H1 (cell line): ENCODE results near the gene VIPR1. TPM values are rescaled to one million over a fixed set of nuclear protein-coding genes. Genes with fewer than 3 reads are reported as not detected.

Source experiments
- CTCF ChIA-PET: fragments of 300-600 bp; sonication (Branson Sonifier 250); formaldehyde crosslinking; loops from one replicate; lab custom pipeline; 2021; ENCODE audit not compliant: partially characterized antibody; lab: Charles Lee
- POLR2A ChIA-PET: fragments of 300-600 bp; sonication (Branson Sonifier 250); formaldehyde crosslinking; loops from one replicate; lab custom pipeline; 2021; ENCODE audit warnings: inconsistent platforms; ENCODE audit not compliant: partially characterized antibody; lab: Charles Lee
- DNase-seq, 2 experiments: peaks; one replicate each; pipeline versions ENCODE4 v3.0.0 to v3.0.0-alpha.2; 2010 to 2022; ENCODE audit warnings: low spot score in 2 of 2, low read depth in 1 of 2, mixed read lengths in 1 of 2
- FAIRE-seq: peaks from 2 replicates; lab custom pipeline; 2011; peaks lifted over from hg19 to GRCh38; lab: Jason Lieb, UNC
- H2AFZ ChIP-seq: 2 replicates; pipeline ENCODE4 v1.8.1; 2012; ENCODE audit warnings: low read length, inconsistent platforms
- H2AK5ac ChIP-seq: 2 replicates; pipeline ENCODE4 v1.6.1; 2013; ENCODE audit warnings: low read depth, low read length
- H2BK120ac ChIP-seq: replicated peaks from 2 replicates; pipeline ENCODE3; 2013; ENCODE audit warnings: low read depth, low read length, inconsistent platforms
- H2BK12ac ChIP-seq: 2 replicates; pipeline ENCODE4 v1.6.1; 2013; ENCODE audit warnings: low read depth, low read length
- H2BK15ac ChIP-seq: 2 replicates; pipeline ENCODE4 v1.6.1; 2013; ENCODE audit warnings: low read length
- H2BK20ac ChIP-seq: 2 replicates; pipeline ENCODE4 v1.6.1; 2013; ENCODE audit warnings: low read length
- H2BK5ac ChIP-seq: 2 replicates; pipeline ENCODE4 v1.6.1; 2013; ENCODE audit warnings: low read depth, low read length
- H3K14ac ChIP-seq: 2 replicates; pipeline ENCODE4 v1.6.1; 2013; ENCODE audit warnings: inconsistent platforms; ENCODE audit not compliant: insufficient read length
- H3K18ac ChIP-seq: 2 replicates; pipeline ENCODE4 v1.6.1; 2013; ENCODE audit warnings: low read length; ENCODE audit errors: extremely low read depth
- H3K23ac ChIP-seq: 2 replicates; pipeline ENCODE4 v1.6.1; 2013; ENCODE audit warnings: inconsistent platforms; ENCODE audit not compliant: insufficient read length
- H3K23me2 ChIP-seq: 2 replicates; pipeline ENCODE4 v1.6.1; 2013; ENCODE audit warnings: low read depth, low read length
- H3K27ac ChIP-seq: 2 replicates; pipeline ENCODE4 v1.6.1; 2011; ENCODE audit warnings: low read depth, low read length, inconsistent platforms
- H3K27me3 ChIP-seq, 4 experiments: replicated peaks in 1 of 4; 1 replicate in 1 of 4; 2 replicates in 3 of 4; pipeline versions ENCODE4 v1.6.1 to v1.8.1; 2011 to 2013; ENCODE audit warnings: low read length in 3 of 4, mild to moderate bottlenecking in 3 of 4, inconsistent platforms in 2 of 4, mixed read lengths in 2 of 4, moderate library complexity in 1 of 4; ENCODE audit not compliant: control insufficient read depth in 3 of 4, insufficient read depth in 3 of 4; ENCODE audit errors: extremely low read depth in 1 of 4
- H3K36me3 ChIP-seq, 4 experiments: 2 replicates each; pipeline versions ENCODE4 v1.6.1 to v1.8.1; 2011 to 2013; ENCODE audit warnings: mild to moderate bottlenecking in 4 of 4, low read length in 3 of 4, moderate library complexity in 2 of 4, control low read depth in 1 of 4, inconsistent platforms in 1 of 4; ENCODE audit not compliant: insufficient read depth in 4 of 4, control insufficient read depth in 2 of 4
- H3K4ac ChIP-seq: replicated peaks from 2 replicates; pipeline ENCODE3; 2013; ENCODE audit warnings: low read length, low read depth, mixed read lengths, inconsistent platforms; ENCODE audit not compliant: insufficient read length
- H3K4me1 ChIP-seq, 4 experiments: replicated peaks in 1 of 4; 1 replicate in 1 of 4; 2 replicates in 3 of 4; pipeline versions ENCODE4 v1.6.1 to v1.8.1; 2011 to 2013; ENCODE audit warnings: low read length in 3 of 4, inconsistent platforms in 2 of 4, mixed read lengths in 1 of 4; ENCODE audit not compliant: insufficient read depth in 4 of 4, control insufficient read depth in 3 of 4
- H3K4me2 ChIP-seq, 2 experiments: 2 replicates each; pipeline versions ENCODE4 v1.6.1 to v1.8.1; 2011 to 2013; ENCODE audit warnings: low read depth in 2 of 2, low read length in 2 of 2, control low read depth in 1 of 2, inconsistent platforms in 1 of 2, mild to moderate bottlenecking in 1 of 2; ENCODE audit not compliant: insufficient read depth in 1 of 2
- H3K4me3 ChIP-seq, 4 experiments: fragments of 200-600, 300-600 bp in 1 of 4; sonication (generic), shearing (Covaris generic), sonication (Bioruptor Twin) in 1 of 4; 2 replicates each; pipeline versions ENCODE4 v1.5.1 to v1.8.1; 2011 to 2016; ENCODE audit warnings: low read length in 4 of 4, low read depth in 3 of 4, control low read depth in 2 of 4, inconsistent platforms in 2 of 4, mild to moderate bottlenecking in 2 of 4, mixed read lengths in 1 of 4, moderate library complexity in 1 of 4; ENCODE audit not compliant: insufficient read depth in 2 of 4; ENCODE audit errors: extremely low read depth in 1 of 4
- H3K56ac ChIP-seq: replicated peaks from 2 replicates; pipeline ENCODE3; 2013; ENCODE audit warnings: low read depth, mild to moderate bottlenecking, mixed read lengths, low read length, inconsistent platforms; ENCODE audit not compliant: insufficient read length
- H3K79me1 ChIP-seq: 2 replicates; pipeline ENCODE4 v1.6.1; 2013; ENCODE audit warnings: low read depth, low read length, control low read depth
- H3K79me2 ChIP-seq, 2 experiments: 2 replicates each; pipeline versions ENCODE4 v1.6.1 to v1.8.1; 2012 to 2013; ENCODE audit warnings: low read length in 2 of 2, mild to moderate bottlenecking in 2 of 2, inconsistent platforms in 1 of 2; ENCODE audit not compliant: insufficient read depth in 2 of 2, control insufficient read depth in 1 of 2
- H3K9ac ChIP-seq, 4 experiments: replicated peaks in 1 of 4; 1 replicate in 1 of 4; 2 replicates in 3 of 4; pipeline versions ENCODE4 v1.6.1 to v1.8.1; 2011 to 2013; ENCODE audit warnings: low read depth in 3 of 4, low read length in 3 of 4, control low read depth in 2 of 4, mild to moderate bottlenecking in 2 of 4, moderate library complexity in 2 of 4, inconsistent platforms in 1 of 4; ENCODE audit errors: extremely low read depth in 1 of 4
- H3K9me3 ChIP-seq, 2 experiments: 2 replicates each; pipeline versions ENCODE4 v1.6.1 to v1.8.1; 2012 to 2013; ENCODE audit warnings: mild to moderate bottlenecking in 2 of 2, moderate library complexity in 2 of 2, control low read depth in 1 of 2, inconsistent platforms in 1 of 2, low read depth in 1 of 2, low read length in 1 of 2, mixed read lengths in 1 of 2; ENCODE audit not compliant: insufficient read depth in 2 of 2
- H4K20me1 ChIP-seq, 2 experiments: replicated peaks in 1 of 2; 2 replicates each; pipeline versions ENCODE3 to v1.8.1; 2011 to 2013; ENCODE audit warnings: inconsistent platforms in 2 of 2, low read length in 2 of 2, mild to moderate bottlenecking in 1 of 2; ENCODE audit not compliant: insufficient read depth in 2 of 2, control insufficient read depth in 1 of 2
- H4K5ac ChIP-seq: 2 replicates; pipeline ENCODE4 v1.6.1; 2013; ENCODE audit warnings: low read length, low read depth, mixed read lengths, inconsistent platforms; ENCODE audit not compliant: insufficient read length
- H4K8ac ChIP-seq: 2 replicates; pipeline ENCODE4 v1.8.0; 2013; ENCODE audit warnings: mild to moderate bottlenecking, moderate library complexity, low read length, inconsistent platforms; ENCODE audit not compliant: insufficient read depth; ENCODE audit errors: extremely low read depth
- H4K91ac ChIP-seq: replicated peaks from 2 replicates; pipeline ENCODE3; 2013; ENCODE audit warnings: low read length, mixed read lengths, inconsistent platforms; ENCODE audit not compliant: insufficient read length
- FOSL1 ChIP-seq: IDR thresholded peaks from 2 replicates; pipeline ENCODE4 v1.6.1; 2011; ENCODE audit warnings: mild to moderate bottlenecking, low read depth, low read length, moderate library complexity; ENCODE audit not compliant: insufficient read depth
- JUND ChIP-seq: IDR thresholded peaks from 2 replicates; pipeline ENCODE4 v1.6.1; 2011; ENCODE audit warnings: mild to moderate bottlenecking, improper control_type of control experiment, low read length
- POLR2A ChIP-seq, 2 experiments: IDR thresholded peaks; 1 replicate in 1 of 2; 2 replicates in 1 of 2; pipeline ENCODE4 v1.6.1; 2011; ENCODE audit warnings: low read depth in 2 of 2, low read length in 2 of 2, mild to moderate bottlenecking in 2 of 2; ENCODE audit errors: control extremely low read depth in 1 of 2
- polyA plus RNA-seq, 7 experiments: library from polyadenylated mRNA; depleted of rRNA in 3 of 7; stranded (reverse) in 5 of 7; unstranded in 2 of 7; fragments of >200 nt in 5 of 7; fragments of 200-250 nt in 2 of 7; gene quantifications; 1 replicate in 5 of 7; 2 replicates in 1 of 7; 4 replicates in 1 of 7; pipeline versions ENCODE4 v1.2.1 to v1.2.3, GENCODE V29; 2011 to 2013; ENCODE audit warnings: missing spikeins in 2 of 7, mixed read lengths in 2 of 7
- total RNA-seq: library from RNA; stranded (reverse); fragmentation: NEBNext Ultra II Directional; extraction: Animal tissue kit (Norgen Biotek cat#: 25700); gene quantifications from 2 replicates; pipeline ENCODE4 v1.2.1, GENCODE V29; 2021

Gene VIPR1
- total and polyA plus RNA-seq, 2 of the 8 experiments (the other 6 are each of a cell fraction or from before 2014, with no cell fraction given), result 7.8 to 10.1 TPM

GRCh38 chr3:42459151-42459550, 43.3 kb upstream of the VIPR1 start:
- H3K23me2 ChIP-seq, result no peaks in the 10 kb centered on the region
- H3K27ac ChIP-seq, result no peak overlapping the region
- H3K4me3 ChIP-seq, result no peak overlapping the region
- no peak overlapping the region for H3K4ac ChIP-seq
- H3K9me3 ChIP-seq, result no peaks in the 10 kb centered on the region
- H2BK120ac ChIP-seq, result no peak overlapping the region
- no peaks in the 10 kb centered on the region for H4K20me1 ChIP-seq
- no peaks in the 10 kb centered on the region for H3K79me2 ChIP-seq
- H3K36me3 ChIP-seq, result no peaks in the 10 kb centered on the region
- no peaks in the 10 kb centered on the region for H3K4me1 ChIP-seq
- H4K8ac ChIP-seq, result no peak overlapping the region
- H2BK15ac ChIP-seq, result no peak overlapping the region
- no peak overlapping the region for H4K5ac ChIP-seq
- no peaks in the 10 kb centered on the region for H3K79me1 ChIP-seq
- no peak overlapping the region for H3K4me2 ChIP-seq
- H2BK20ac ChIP-seq, result no peak overlapping the region
- no peak for TF ChIP-seq JUND
- TF ChIP-seq FOSL1, result no peak
- no peak for TF ChIP-seq POLR2A (IDR thresholded peaks at IDR 0.05; ENCODE audit: control extremely low read depth in 1 of 2, low read depth in 2 of 2, low read length in 2 of 2)
- TF ChIP-seq, all 59 proteins: peak for 0
- H2AK5ac ChIP-seq, result no peak overlapping the region
- no peak overlapping the region for H3K14ac ChIP-seq
- H3K27me3 ChIP-seq, result no peaks in the 10 kb centered on the region
- no peak for DNase-seq
- H3K18ac ChIP-seq, result no peak overlapping the region
- no peak overlapping the region for H2BK12ac ChIP-seq
- H2AFZ ChIP-seq, result no peak overlapping the region
- no peak overlapping the region for H2BK5ac ChIP-seq
- H3K9ac ChIP-seq, result no peak overlapping the region
- no peak overlapping the region for H3K56ac ChIP-seq
- FAIRE-seq, result no peak
- H4K91ac ChIP-seq, result no peak overlapping the region
- H3K23ac ChIP-seq, result no peak overlapping the region
- CTCF ChIA-PET, result interaction anchor here (1.1 to 1.4 kb wide), 2 partner anchors 230 to 272 kb away, joined by 3 read pairs; no protein-coding TSS in a partner anchor
- POLR2A ChIA-PET, result no interaction called here
